Suprapubic skin (tissue), 4 donors: ENCODE measurements around the gene ZNF492.

ENCODE experiments used
- EP300 ChIP-seq: sonication (generic); formaldehyde crosslinking; IDR thresholded peaks from one replicate; pipeline ENCODE4 v1.6.1; 2017; ENCODE audit warnings: antibody characterized with exemption
- POLR2AphosphoS5 ChIP-seq, 3 donors: sonication (generic); formaldehyde crosslinking; IDR thresholded peaks; one replicate each; pipeline ENCODE4 v1.6.1; 2017; ENCODE audit warnings: antibody characterized with exemption in 3 of 3
- TF ChIP-seq, protein P1 (sequence below), 2 donors: fragments of 200-600 bp in 1 of 2; fragments of 450-650 bp in 1 of 2; sonication (generic) in 1 of 2; IDR thresholded peaks; one replicate each; pipeline ENCODE4 v1.5.1; 2016 to 2019; ENCODE audit warnings: antibody characterized with exemption in 2 of 2, mild to moderate bottlenecking in 1 of 2, moderate library complexity in 1 of 2

DNA sequence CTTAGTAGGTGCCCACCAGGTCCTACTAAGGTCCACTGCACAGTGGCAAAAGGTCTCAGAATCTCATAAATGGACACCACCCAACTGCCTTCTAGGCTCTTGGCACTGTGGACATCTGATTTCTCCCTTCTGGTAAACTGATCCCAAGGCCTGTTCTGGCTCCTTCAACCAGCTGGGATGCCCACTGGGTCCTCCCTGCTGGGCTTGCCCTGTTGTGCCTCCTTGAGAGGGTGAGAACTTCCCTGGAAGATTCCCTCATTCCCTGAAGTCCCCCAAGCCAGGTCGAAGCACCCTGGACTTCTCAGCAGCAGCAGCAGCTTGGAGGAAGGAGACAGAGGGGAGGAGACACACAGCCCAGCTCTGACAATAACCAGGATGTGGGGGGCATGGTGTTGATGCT is 6.6 kb upstream of the ZNF492 start:
- TF ChIP-seq, protein P1, sequence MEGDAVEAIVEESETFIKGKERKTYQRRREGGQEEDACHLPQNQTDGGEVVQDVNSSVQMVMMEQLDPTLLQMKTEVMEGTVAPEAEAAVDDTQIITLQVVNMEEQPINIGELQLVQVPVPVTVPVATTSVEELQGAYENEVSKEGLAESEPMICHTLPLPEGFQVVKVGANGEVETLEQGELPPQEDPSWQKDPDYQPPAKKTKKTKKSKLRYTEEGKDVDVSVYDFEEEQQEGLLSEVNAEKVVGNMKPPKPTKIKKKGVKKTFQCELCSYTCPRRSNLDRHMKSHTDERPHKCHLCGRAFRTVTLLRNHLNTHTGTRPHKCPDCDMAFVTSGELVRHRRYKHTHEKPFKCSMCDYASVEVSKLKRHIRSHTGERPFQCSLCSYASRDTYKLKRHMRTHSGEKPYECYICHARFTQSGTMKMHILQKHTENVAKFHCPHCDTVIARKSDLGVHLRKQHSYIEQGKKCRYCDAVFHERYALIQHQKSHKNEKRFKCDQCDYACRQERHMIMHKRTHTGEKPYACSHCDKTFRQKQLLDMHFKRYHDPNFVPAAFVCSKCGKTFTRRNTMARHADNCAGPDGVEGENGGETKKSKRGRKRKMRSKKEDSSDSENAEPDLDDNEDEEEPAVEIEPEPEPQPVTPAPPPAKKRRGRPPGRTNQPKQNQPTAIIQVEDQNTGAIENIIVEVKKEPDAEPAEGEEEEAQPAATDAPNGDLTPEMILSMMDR (IDR thresholded peaks at IDR 0.05): no peak
- no peak for TF ChIP-seq POLR2AphosphoS5 (IDR thresholded peaks at IDR 0.05)
- no peak for TF ChIP-seq EP300
